CD4-positive, alpha-beta T cell treated with Interleukin-6 for 4 hours (primary cell): Measurements from ENCODE around the gene WDPCP.
"Not testable (repeated sequence)": the region's sequence is repeated elsewhere in the genome, so short reads cannot be mapped to it uniquely, and the experiment has no call there.

Experiments used
- DNase-seq: peaks from one replicate; pipeline ENCODE4 v3.0.0-alpha.2; 2020; ENCODE audit warnings: mixed read lengths

The WDPCP gene

GRCh38 chr2:63218800-63219526, 369.3 kb downstream of the WDPCP start:
- DNase-seq, result no peak

GRCh38 chr2:63195310-63195709, 393.0 kb downstream of the WDPCP start:
- DNase-seq, result no peak

- no peak for DNase-seq
Measured at GRCh38 chr2:63194175-63194574, 394.1 kb downstream of the WDPCP start.

- DNase-seq, result no peak
Measured at GRCh38 chr2:63192889-63193774, 395.1 kb downstream of the WDPCP start.

- no peak for DNase-seq
Measured at GRCh38 chr2:63192169-63192888, 395.9 kb downstream of the WDPCP start.

GRCh38 chr2:63189026-63189425, 399.3 kb downstream of the WDPCP start:
- no peak for DNase-seq

- no peak for DNase-seq
Measured at GRCh38 chr2:63186331-63186730, 401.9 kb downstream of the WDPCP start.

- no peak for DNase-seq
Measured at GRCh38 chr2:63163161-63163820, 425.0 kb downstream of the WDPCP start.

GRCh38 chr2:63159262-63159661, 429.0 kb downstream of the WDPCP start:
- no peak for DNase-seq

- not testable (repeated sequence) for DNase-seq
Measured at GRCh38 chr2:63136683-63137082, 451.6 kb downstream of the WDPCP start.

- DNase-seq, result no peak
Measured at GRCh38 chr2:63132020-63132419, 456.3 kb downstream of the WDPCP start.

GRCh38 chr2:63131196-63131595, 457.1 kb downstream of the WDPCP start:
- DNase-seq, result no peak

GRCh38 chr2:63127594-63127993, 460.7 kb downstream of the WDPCP start:
- no peak for DNase-seq

- no peak for DNase-seq
Measured at GRCh38 chr2:63124850-63125249, 463.4 kb downstream of the WDPCP start.

GRCh38 chr2:63124218-63124617, 464.1 kb downstream of the WDPCP start:
- no peak for DNase-seq

- no peak for DNase-seq
Measured at GRCh38 chr2:63122921-63123320, 465.4 kb downstream of the WDPCP start.

GRCh38 chr2:63121055-63121834, 467.0 kb downstream of the WDPCP start:
- no peak for DNase-seq

- DNase-seq, result no peak
Measured at GRCh38 chr2:63118821-63119220, 469.5 kb downstream of the WDPCP start.

GRCh38 chr2:63104482-63104881, 483.8 kb downstream of the WDPCP start:
- no peak for DNase-seq

GRCh38 chr2:63101954-63102353, 486.3 kb downstream of the WDPCP start:
- DNase-seq, result no peak

- no peak for DNase-seq
Measured at GRCh38 chr2:63099032-63099431, 489.2 kb downstream of the WDPCP start.

- no peak for DNase-seq
Measured at GRCh38 chr2:63096491-63096890, 491.8 kb downstream of the WDPCP start.
